OCI-LY3 (cell line): Measurements from ENCODE around the gene NQO1.
A peak's percentile ranks its signal among the peaks of the same experiment; 100 is the strongest.
"Not testable (repeated sequence)": the region's sequence is repeated elsewhere in the genome, so short reads cannot be mapped to it uniquely, and the experiment has no call there.

Experiments used
- H2AFZ ChIP-seq: fragments of 200-600, 300-600 bp; shearing (Covaris generic); 2 replicates; pipeline ENCODE4 v1.6.0; 2014; ENCODE audit warnings: antibody characterized with exemption, low read depth, low read length
- H3K27ac ChIP-seq: fragments of 200-600, 300-600 bp; sonication (generic); 2 replicates; pipeline ENCODE4 v1.5.1; 2014; ENCODE audit warnings: mild to moderate bottlenecking, low read length, moderate library complexity, mixed read lengths
- H3K27me3 ChIP-seq: fragments of 200-600, 300-600 bp; sonication (generic); 2 replicates; pipeline ENCODE4 v1.6.1; 2014; ENCODE audit warnings: low read depth, low read length, mixed read lengths
- H3K36me3 ChIP-seq: fragments of 200-600, 300-600 bp; sonication (generic); replicated peaks from 2 replicates; pipeline ENCODE3; 2014; ENCODE audit warnings: low read depth, low read length, mixed read lengths
- H3K4me1 ChIP-seq: fragments of 300-600, 200-600 bp; sonication (generic); 2 replicates; pipeline ENCODE4 v1.6.1; 2014; ENCODE audit warnings: low read length, mixed read lengths
- H3K4me2 ChIP-seq: fragments of 200-600, 300-600 bp; sonication (generic); 2 replicates; pipeline ENCODE4 v1.6.1; 2014; ENCODE audit warnings: low read length, mixed read lengths
- H3K4me3 ChIP-seq: fragments of 300-600, 200-600 bp; sonication (generic); 2 replicates; pipeline ENCODE4 v1.5.1; 2014; ENCODE audit warnings: antibody characterized with exemption, mild to moderate bottlenecking, low read length, moderate library complexity
- H3K79me2 ChIP-seq: fragments of 300-600, 200-600 bp; shearing (Covaris generic); 2 replicates; pipeline ENCODE4 v1.6.1; 2014; ENCODE audit warnings: mild to moderate bottlenecking, low read length, mixed read lengths
- H3K9ac ChIP-seq: fragments of 300-600, 200-600 bp; shearing (Covaris generic); 2 replicates; pipeline ENCODE4 v1.6.0; 2014; ENCODE audit warnings: mild to moderate bottlenecking, low read length, moderate library complexity
- H3K9me3 ChIP-seq: fragments of 200-600, 300-600 bp; shearing (Covaris generic); 2 replicates; pipeline ENCODE4 v1.6.1; 2014; ENCODE audit warnings: low read length, mixed read lengths; ENCODE audit not compliant: insufficient read depth
- H4K20me1 ChIP-seq: fragments of 200-600, 300-600 bp; sonication (generic); 2 replicates; pipeline ENCODE4 v1.6.1; 2016; ENCODE audit warnings: low read length, mixed read lengths; ENCODE audit not compliant: insufficient read depth
- EZH2phosphoT487 ChIP-seq: fragments of 200-600 bp; shearing (Covaris generic); IDR thresholded peaks from 2 replicates; pipeline ENCODE4 v1.6.1; 2018; ENCODE audit warnings: antibody characterized with exemption, mixed run types, low read depth
- TF ChIP-seq, protein P1 (sequence below): fragments of 200-600, 300-600 bp; sonication (generic); IDR thresholded peaks from 2 replicates; pipeline ENCODE4 v1.5.1; 2014; ENCODE audit warnings: antibody characterized with exemption, low read length, low read depth

Gene NQO1

DNA sequence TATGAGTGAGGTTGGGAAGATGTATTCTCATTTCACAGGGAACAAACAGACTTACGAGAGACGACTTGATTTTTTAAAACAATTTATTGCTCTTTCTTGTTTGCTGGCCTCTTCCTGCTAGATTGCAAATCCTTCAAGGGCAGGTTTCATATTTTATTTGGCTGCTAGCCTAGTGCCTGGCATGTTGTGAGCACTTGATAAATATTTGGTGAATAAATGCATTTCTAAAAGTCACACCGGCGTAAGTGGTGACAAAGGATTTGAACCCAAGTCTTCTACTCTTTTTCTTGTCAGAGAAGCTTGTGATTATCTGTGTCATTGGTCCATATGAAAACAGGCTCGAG is 37.2 kb upstream of the NQO1 start:
- Histone ChIP-seq H3K27ac (peak overlapping the region; percentile 74), H3K4me3 (peak overlapping the region; percentile 99), H3K9ac (peak overlapping the region; percentile 97), H3K4me2 (peak overlapping the region; percentile 96), H4K20me1 (no peaks in the 10 kb centered on the region), H3K9me3 (no peaks in the 10 kb centered on the region), H2AFZ (no peak overlapping the region), H3K27me3 (no peaks in the 10 kb centered on the region), H3K36me3 (no peaks in the 10 kb centered on the region), H3K4me1 (peaks cover 26% of the 10 kb centered on the region), H3K79me2 (peaks cover 26% of the 10 kb centered on the region)
- no peak for TF ChIP-seq EZH2phosphoT487
- TF ChIP-seq, protein P1, sequence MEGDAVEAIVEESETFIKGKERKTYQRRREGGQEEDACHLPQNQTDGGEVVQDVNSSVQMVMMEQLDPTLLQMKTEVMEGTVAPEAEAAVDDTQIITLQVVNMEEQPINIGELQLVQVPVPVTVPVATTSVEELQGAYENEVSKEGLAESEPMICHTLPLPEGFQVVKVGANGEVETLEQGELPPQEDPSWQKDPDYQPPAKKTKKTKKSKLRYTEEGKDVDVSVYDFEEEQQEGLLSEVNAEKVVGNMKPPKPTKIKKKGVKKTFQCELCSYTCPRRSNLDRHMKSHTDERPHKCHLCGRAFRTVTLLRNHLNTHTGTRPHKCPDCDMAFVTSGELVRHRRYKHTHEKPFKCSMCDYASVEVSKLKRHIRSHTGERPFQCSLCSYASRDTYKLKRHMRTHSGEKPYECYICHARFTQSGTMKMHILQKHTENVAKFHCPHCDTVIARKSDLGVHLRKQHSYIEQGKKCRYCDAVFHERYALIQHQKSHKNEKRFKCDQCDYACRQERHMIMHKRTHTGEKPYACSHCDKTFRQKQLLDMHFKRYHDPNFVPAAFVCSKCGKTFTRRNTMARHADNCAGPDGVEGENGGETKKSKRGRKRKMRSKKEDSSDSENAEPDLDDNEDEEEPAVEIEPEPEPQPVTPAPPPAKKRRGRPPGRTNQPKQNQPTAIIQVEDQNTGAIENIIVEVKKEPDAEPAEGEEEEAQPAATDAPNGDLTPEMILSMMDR = no peak

DNA sequence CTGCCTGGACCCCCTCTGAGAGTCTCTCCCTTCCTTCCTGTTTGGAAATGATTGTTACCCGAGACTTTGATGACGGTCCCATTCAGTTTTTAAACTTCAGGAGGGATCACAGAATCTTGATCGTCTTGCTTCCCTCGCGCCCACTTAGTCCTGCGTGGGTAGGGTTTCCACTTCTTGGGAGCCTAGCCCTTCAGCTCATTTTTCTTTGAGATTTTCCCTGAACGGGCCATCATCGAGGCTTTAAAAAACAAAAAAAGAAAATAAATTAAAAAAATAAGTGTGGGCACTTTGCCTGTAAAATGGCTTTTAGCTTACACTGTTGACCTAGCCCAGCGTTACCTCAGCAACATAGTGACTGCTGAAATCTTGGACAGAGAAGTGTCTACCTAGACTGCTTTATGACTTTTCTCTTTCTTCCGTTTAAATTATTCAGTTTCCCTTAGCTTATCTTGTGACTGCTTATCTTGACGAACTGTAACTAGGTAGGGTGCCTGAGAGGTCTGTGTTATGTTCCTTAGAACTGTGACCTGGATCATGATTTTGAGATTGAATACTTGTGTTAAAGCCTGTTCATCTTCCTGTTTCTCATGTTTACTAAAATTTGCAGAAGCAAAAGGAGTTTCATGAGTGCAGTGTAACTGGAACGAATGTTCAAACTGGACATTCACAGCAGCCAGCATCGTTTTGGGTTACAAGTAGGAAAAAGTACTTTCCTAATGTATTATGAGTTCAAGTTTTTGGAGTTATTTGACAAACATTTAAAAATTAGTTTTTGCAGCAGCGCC is 36.6 kb upstream of the NQO1 start:
- Histone ChIP-seq H3K9ac (peak overlapping the region; percentile 97), H3K4me2 (peak overlapping the region; percentile 96), H3K27ac (peak overlapping the region; percentile 74), H3K4me3 (peak overlapping the region; percentile 99), H3K27me3 (no peaks in the 10 kb centered on the region), H4K20me1 (no peaks in the 10 kb centered on the region), H3K9me3 (no peaks in the 10 kb centered on the region), H2AFZ (peak overlapping the region; percentile 88), H3K36me3 (no peaks in the 10 kb centered on the region), H3K79me2 (peaks cover 25% of the 10 kb centered on the region), H3K4me1 (peaks cover 23% of the 10 kb centered on the region)
- TF ChIP-seq EZH2phosphoT487 = no peak
- TF ChIP-seq, protein P1 = no peak

DNA sequence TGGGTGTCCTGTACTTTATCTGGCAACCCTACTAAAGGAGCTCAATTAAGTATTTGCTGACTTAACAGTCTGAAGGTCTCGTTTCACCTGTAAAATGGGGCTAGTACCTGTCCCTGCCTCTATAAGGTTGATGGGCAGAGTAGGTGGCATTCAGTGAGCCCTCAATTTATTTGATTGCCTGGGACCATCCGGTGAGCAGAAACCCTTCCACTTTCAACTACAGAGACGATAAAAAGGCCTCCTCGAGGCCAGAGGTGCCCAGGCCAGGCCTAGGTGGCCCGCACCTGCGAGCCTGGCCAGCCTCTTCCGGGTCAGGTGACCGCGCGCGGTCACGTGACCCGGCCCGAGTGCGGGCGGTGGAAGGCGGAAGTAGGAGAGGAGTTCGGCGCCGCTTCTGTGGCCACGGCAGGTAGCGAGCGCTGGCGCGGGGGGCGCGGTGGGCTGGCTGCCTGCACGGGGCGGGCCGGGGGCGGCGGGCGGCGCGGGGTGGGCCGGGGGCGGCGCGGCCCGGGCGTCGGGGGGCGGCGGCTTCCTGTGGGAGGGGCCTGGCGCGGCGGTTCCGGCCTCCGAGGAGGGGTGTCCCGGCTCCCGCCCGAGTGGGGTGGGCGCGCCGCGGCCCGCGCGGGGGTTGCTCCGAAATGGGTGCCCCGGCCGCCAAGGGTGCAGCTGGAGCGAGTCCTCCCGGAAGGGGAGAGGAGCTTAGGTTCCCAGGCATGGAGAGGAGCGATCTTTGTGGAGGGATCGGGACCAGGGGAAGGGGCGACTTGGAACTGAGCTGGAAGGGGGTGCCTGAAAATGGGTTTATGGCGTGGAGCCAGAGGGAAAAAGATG is 35.8 kb upstream of the NQO1 start, which contains the start of gene WWP2:
TSS of gene WWP2 (plus strand) at position 350 of the 831 bp plus-strand sequence. CDS start 24,679 bp downstream, outside the sequence.
- peak within 1 kb of the TSS; percentile 99 for H3K4me3 ChIP-seq
- peak within 1 kb of the TSS; percentile 99 for H2AFZ ChIP-seq
- TF ChIP-seq, protein P1 = no peak
- no peak for TF ChIP-seq EZH2phosphoT487
- H3K9me3 ChIP-seq = no peaks in the 10 kb centered on the region
- H3K36me3 ChIP-seq = no peaks in the 10 kb centered on the region
- no peaks in the 10 kb centered on the region for H3K27me3 ChIP-seq
- H3K27ac ChIP-seq = peak within 1 kb of the TSS; percentile 74
- peak within 1 kb of the TSS; percentile 96 for H3K4me2 ChIP-seq
- H4K20me1 ChIP-seq = no peaks in the 10 kb centered on the region
- peaks cover 25% of the 10 kb centered on the region for H3K79me2 ChIP-seq
- peak within 1 kb of the TSS; percentile 97 for H3K9ac ChIP-seq
- H3K4me1 ChIP-seq = peaks cover 15% of the 10 kb centered on the region

DNA sequence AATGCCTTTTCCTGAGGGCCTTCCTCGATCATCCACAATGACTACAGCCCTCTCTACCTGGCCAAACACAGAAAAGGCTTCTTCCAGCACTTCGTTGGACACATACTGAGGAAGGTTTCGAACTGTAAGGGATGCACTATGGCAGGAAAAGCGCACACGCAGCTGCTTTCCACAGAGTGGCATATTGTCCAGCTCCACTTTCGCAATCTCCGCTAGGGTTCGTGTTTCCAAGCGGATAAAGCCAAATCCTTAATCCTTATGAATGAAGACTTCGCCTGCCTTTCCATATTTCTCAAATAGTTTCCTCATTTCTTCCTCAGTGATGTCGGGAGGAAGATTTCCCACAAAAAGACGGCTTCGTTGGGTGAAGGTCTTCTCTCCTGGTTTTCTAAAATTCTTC is 31.0 kb upstream of the NQO1 start:
- H3K9ac ChIP-seq, H3K4me2 ChIP-seq, H4K20me1 ChIP-seq, H3K27me3 ChIP-seq, H3K27ac ChIP-seq, H3K36me3 ChIP-seq, H3K4me3 ChIP-seq, H2AFZ ChIP-seq, H3K9me3 ChIP-seq: not testable (repeated sequence)
- Histone ChIP-seq H3K79me2 (peaks cover 24% of the 10 kb centered on the region), H3K4me1 (peaks cover 12% of the 10 kb centered on the region)
